A549 treated with ZK216348 at 1 μM for 4 hours (cell line): ENCODE results near the gene DEFB119. TPM values are rescaled to one million over a fixed set of nuclear protein-coding genes. Genes with fewer than 3 reads are reported as not detected.

Experiments
- total RNA-seq: library from RNA; stranded (reverse); fragments of 200-300 nt; extraction: Qiagen RNA extraction; gene quantifications from 5 replicates; pipeline ENCODE4 v1.2.3, GENCODE V29; 2022; ENCODE audit warnings: low read depth

The DEFB119 gene
- not detected in 5 replicates for total RNA-seq

GRCh38 chr20:31390490-31390889 lies at the start of gene DEFB119:
DEFB119 (minus strand) TSS chr20:31390590; CDS start chr20:31390483, 107 bp downstream.

GRCh38 chr20:31406115-31406514 lies 15.7 kb upstream of the DEFB119 start, which contains the start of gene DEFB121:
DEFB121 (minus strand) TSS chr20:31406215; CDS start chr20:31406152, 63 bp downstream.

DNA sequence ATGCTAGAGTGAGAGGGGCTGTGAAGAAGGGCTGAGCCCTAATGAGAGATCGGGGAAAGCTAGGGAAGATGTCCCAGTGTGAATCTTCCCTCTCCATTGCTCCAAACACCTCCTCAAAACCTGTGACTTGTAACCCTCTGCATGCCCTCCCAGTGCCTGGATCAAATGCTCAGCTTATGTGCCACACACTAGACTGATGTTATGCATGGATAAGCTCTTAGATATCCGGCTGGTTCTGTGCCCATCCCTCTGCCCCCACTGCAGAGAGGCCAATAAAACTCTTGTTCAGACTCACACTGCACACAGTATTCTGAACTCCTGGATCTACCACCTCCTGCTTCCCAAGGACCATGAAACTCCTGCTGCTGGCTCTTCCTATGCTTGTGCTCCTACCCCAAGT lies 22.1 kb downstream of the DEFB119 start, which contains the start of gene DEFB118:
TSS of gene DEFB118 (plus strand) at position 301 of the 400 bp plus-strand sequence. CDS start at position 351, 50 bp downstream.

Other genes starting within 250 kb of the DEFB119 start
- gene DEFB115, start 132.9 kb downstream of the DEFB119 start, total RNA-seq = not detected in 5 replicates
- not detected in 5 replicates for gene DEFB116, start 82.0 kb downstream of the DEFB119 start, total RNA-seq
- gene DEFB118, start 22.0 kb downstream of the DEFB119 start, total RNA-seq = not detected in 5 replicates
- not detected in 5 replicates for gene DEFB121, start 15.6 kb upstream of the DEFB119 start, total RNA-seq
- gene DEFB123, start 50.0 kb upstream of the DEFB119 start, total RNA-seq = not detected in 5 replicates
- gene DEFB124, start 84.5 kb upstream of the DEFB119 start, total RNA-seq = not detected in 5 replicates
- 0.18 to 0.87 TPM (median 0.29 TPM) in 5 replicates for gene REM1, start 84.7 kb upstream of the DEFB119 start, total RNA-seq
- gene HM13, start 123.9 kb upstream of the DEFB119 start, total RNA-seq = 183 to 262 TPM (median 248 TPM) in 5 replicates
- gene ID1, start 214.7 kb upstream of the DEFB119 start, total RNA-seq = 269 to 530 TPM (median 412 TPM) in 5 replicates
- gene COX4I2, start 247.3 kb upstream of the DEFB119 start, total RNA-seq = not detected in 5 replicates